Ascending aorta (tissue), 2 donors: ENCODE measurements around the gene ABLIM2. TPM values are rescaled to one million over a fixed set of nuclear protein-coding genes. Genes with fewer than 3 reads are reported as not detected.

Experiments used
- DNase-seq, 2 donors: peaks; one replicate each; pipeline ENCODE4 v3.0.0-alpha.2; 2019; ENCODE audit warnings: low spot score in 2 of 2
- H3K27ac ChIP-seq, 2 donors: fragments of 200-600 bp; sonication (generic); one replicate each; pipeline ENCODE4 v1.5.1; 2016 to 2017; ENCODE audit warnings: mild to moderate bottlenecking in 1 of 2
- H3K27me3 ChIP-seq: fragments of 200-600 bp; sonication (generic); one replicate; pipeline ENCODE4 v1.5.1; 2017
- H3K36me3 ChIP-seq, 2 donors: fragments of 200-600 bp; sonication (generic); one replicate each; pipeline ENCODE4 v1.5.1; 2016
- H3K4me1 ChIP-seq, 2 donors: fragments of 200-600 bp; sonication (generic); one replicate each; pipeline ENCODE4 v1.5.1; 2016 to 2017; ENCODE audit warnings: mild to moderate bottlenecking in 1 of 2
- H3K4me3 ChIP-seq, 2 donors: fragments of 200-600 bp; sonication (generic); one replicate each; pipeline ENCODE4 v1.5.1; 2016 to 2017; ENCODE audit warnings: mild to moderate bottlenecking in 1 of 2
- H3K9me3 ChIP-seq, 2 donors: fragments of 200-600 bp; sonication (generic); one replicate each; pipeline ENCODE4 v1.5.1; 2016
- intact Hi-C: fragments of 100-400 bp; cut with DNase I; formaldehyde crosslinking; loops from one replicate; pipeline ENCODE4 v1.15.1; 2023
- total RNA-seq: library from RNA; depleted of rRNA; stranded (reverse); fragments of >200 nt; gene quantifications from one replicate; pipeline ENCODE4 v1.1.0, GENCODE V29; 2016
- TF ChIP-seq, protein P1 (sequence below), 3 experiments: fragments of 200-600 bp in 2 of 3; fragments of 450-650 bp in 1 of 3; sonication (generic) in 2 of 3; IDR thresholded peaks; one replicate each; pipeline ENCODE4 v1.5.1; 2016 to 2019; ENCODE audit warnings: antibody characterized with exemption in 3 of 3, mild to moderate bottlenecking in 1 of 3, moderate library complexity in 1 of 3

ABLIM2 gene
- total RNA-seq, 1 donor from 2014 or later, result 30.8 TPM

DNA sequence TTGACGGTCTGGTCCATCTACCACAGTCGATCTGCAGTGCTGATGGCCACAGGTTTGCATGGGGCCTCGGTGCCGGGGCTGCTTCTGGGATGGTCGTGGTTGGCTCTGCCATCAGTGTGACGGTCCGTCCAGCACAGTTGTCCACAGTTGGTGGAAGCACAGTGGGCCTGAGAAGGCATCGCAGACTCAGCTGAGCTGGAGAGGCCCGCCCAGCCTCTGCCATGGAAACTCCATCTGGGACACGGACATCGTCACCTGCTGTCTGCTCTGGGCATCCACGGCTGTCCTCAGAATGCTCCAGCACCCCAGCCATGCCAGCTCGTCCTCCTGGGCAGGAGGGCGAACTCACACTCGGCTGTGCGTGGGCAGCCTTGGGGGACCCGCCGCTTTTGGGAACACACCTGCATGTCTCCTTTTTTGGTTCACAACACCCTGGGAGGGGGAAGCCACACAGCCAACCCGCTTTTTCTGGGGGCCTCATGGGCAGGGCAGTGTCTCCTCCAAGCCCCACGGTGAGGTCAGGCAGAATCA, 33.0 kb downstream of the ABLIM2 start:
- Histone ChIP-seq H3K4me1 (no peaks in the 10 kb centered on the region), H3K27ac (no peak overlapping the region)
- intact Hi-C loops, result no loop called here

GRCh38 chr4:8123870-8124269, 34.7 kb downstream of the ABLIM2 start:
- H3K9me3 ChIP-seq, result no peaks in the 10 kb centered on the region
- H3K4me1 ChIP-seq, result no peaks in the 10 kb centered on the region
- no peak for DNase-seq
- H3K27ac ChIP-seq, result no peak overlapping the region
- intact Hi-C loops, result no loop called here
- no peaks in the 10 kb centered on the region for H3K27me3 ChIP-seq
- TF ChIP-seq, protein P1, sequence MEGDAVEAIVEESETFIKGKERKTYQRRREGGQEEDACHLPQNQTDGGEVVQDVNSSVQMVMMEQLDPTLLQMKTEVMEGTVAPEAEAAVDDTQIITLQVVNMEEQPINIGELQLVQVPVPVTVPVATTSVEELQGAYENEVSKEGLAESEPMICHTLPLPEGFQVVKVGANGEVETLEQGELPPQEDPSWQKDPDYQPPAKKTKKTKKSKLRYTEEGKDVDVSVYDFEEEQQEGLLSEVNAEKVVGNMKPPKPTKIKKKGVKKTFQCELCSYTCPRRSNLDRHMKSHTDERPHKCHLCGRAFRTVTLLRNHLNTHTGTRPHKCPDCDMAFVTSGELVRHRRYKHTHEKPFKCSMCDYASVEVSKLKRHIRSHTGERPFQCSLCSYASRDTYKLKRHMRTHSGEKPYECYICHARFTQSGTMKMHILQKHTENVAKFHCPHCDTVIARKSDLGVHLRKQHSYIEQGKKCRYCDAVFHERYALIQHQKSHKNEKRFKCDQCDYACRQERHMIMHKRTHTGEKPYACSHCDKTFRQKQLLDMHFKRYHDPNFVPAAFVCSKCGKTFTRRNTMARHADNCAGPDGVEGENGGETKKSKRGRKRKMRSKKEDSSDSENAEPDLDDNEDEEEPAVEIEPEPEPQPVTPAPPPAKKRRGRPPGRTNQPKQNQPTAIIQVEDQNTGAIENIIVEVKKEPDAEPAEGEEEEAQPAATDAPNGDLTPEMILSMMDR (IDR thresholded peaks at IDR 0.05), result no peak
- no peak overlapping the region for H3K4me3 ChIP-seq
- no peaks in the 10 kb centered on the region for H3K36me3 ChIP-seq

More for the DNA sequence above, 33.0 kb downstream of the ABLIM2 start:
- Histone ChIP-seq H3K9me3 (no peaks in the 10 kb centered on the region), H3K36me3 (no peaks in the 10 kb centered on the region), H3K27me3 (no peaks in the 10 kb centered on the region), H3K4me3 (no peak overlapping the region)
- TF ChIP-seq, protein P1 (IDR thresholded peaks at IDR 0.05), result no peak
- no peak for DNase-seq

DNA sequence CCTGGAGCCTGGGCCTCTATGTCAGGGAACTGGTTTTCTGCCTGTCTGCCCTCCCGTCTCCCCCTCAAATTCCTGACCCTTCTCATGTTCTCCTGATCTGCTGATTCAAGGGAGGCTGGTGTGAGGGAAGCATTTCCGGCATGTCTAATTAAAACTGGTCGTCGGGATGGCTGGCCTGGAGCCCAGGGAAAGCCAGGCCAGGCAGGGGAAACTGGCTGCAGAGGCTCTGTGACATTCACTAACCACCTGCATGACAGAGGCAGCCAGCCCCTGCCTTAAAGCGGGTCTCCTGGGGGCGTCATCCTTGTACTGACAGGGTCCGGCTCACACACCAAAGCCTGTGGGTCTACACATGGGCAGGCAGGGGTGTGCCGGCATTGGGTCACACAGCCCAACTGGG, 35.2 kb downstream of the ABLIM2 start:
- DNase-seq, result no peak
- Histone ChIP-seq H3K36me3 (no peaks in the 10 kb centered on the region), H3K4me3 (no peak overlapping the region), H3K27me3 (no peaks in the 10 kb centered on the region), H3K9me3 (no peaks in the 10 kb centered on the region), H3K27ac (no peak overlapping the region), H3K4me1 (no peaks in the 10 kb centered on the region)
- TF ChIP-seq, protein P1 (IDR thresholded peaks at IDR 0.05), result no peak
- intact Hi-C loops, result no loop called here

- TF ChIP-seq, protein P1 (IDR thresholded peaks at IDR 0.05), result no peak
- no peak for DNase-seq
- H3K36me3 ChIP-seq, result no peaks in the 10 kb centered on the region
- intact Hi-C loops, result no loop called here
- H3K4me1 ChIP-seq, result no peaks in the 10 kb centered on the region
- no peaks in the 10 kb centered on the region for H3K27me3 ChIP-seq
- H3K27ac ChIP-seq, result no peak overlapping the region
- H3K4me3 ChIP-seq, result no peak overlapping the region
- H3K9me3 ChIP-seq, result no peaks in the 10 kb centered on the region
These were observed 35.9 kb downstream of the ABLIM2 start for GRCh38 chr4:8122746-8123145.

DNA sequence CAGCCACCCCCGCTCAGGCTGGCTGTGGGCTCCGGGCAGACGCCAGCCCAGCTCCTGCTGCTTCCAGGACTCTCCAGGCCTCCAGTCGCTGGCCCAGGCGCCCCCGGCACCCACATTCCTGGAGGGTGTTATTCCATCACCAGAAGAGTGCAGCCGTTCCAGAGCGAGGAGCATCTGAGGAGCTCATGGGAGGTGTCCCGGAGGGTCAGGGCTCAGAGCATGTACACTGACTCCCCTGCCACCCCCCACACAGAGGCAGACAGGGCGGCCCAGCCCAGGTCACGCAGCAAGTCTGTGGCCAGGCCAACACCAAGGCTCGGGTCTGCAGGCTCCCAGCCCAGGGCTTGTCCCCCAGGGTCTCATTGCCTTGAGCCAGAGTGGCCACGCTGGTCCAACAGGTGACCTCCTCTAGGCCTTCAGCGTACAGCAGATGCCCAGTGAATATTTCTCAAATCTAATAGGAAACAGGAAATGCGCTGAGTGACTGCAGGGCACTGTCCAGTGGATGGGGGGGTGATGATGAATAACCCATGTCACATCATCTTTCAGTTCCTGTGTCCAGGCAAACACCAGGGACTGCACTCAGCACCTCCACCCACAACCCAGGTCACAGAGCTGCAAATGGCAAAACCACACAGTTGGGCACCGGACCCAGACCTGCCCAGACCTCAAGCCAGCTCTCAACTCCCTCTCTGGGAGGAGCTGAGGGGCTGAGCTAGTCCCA, 37.2 kb downstream of the ABLIM2 start:
- H3K36me3 ChIP-seq, result no peaks in the 10 kb centered on the region
- no peaks in the 10 kb centered on the region for H3K27me3 ChIP-seq
- TF ChIP-seq, protein P1 (IDR thresholded peaks at IDR 0.05), result no peak
- intact Hi-C loops, result no loop called here
- no peaks in the 10 kb centered on the region for H3K4me1 ChIP-seq
- H3K27ac ChIP-seq, result no peak overlapping the region
- H3K4me3 ChIP-seq, result no peak overlapping the region
- DNase-seq, result no peak
- H3K9me3 ChIP-seq, result no peaks in the 10 kb centered on the region
